DMS 273 (cell line): Measurements from ENCODE around the gene GET4.

Experiments
- DNase-seq: peaks from one replicate; lab custom pipeline; 2025; ENCODE audit not compliant: unreplicated experiment; lab: John Stamatoyannopoulos, UW

Gene GET4

DNA sequence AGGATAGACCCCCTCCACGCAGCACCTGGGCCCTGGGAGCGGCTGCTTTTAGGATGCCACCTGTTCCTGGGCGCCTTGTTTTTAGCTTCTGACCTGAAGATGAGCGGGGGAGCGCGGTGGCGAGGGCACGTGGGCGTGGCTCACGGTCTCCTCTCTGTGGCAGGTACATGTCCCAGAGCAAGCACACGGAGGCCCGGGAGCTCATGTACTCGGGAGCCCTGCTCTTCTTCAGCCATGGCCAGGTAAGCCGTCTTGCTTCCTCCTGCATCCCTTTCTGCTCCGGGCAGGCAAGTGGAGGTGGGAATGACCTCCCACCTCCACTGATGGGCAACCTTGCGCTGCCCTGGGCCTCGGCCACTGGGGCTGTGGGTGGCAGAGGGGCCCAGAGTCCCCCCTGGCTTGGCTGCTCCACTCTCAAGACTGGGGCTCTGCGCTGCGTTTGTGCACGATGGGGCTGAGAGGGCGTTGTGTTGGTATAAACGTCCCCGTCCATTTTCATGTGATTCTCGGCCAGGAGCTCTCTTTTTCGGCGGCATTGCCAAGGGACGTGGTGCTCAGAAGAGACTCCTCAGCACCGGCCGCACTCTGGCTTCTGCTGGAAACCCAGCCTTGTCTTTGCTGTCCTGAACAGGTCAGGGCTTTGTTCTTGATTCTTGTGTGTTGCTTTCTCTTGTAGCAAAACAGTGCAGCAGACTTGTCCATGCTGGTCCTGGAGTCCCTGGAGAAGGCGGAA, 9.7 kb downstream of the GET4 start:
- no peak for DNase-seq

DNA sequence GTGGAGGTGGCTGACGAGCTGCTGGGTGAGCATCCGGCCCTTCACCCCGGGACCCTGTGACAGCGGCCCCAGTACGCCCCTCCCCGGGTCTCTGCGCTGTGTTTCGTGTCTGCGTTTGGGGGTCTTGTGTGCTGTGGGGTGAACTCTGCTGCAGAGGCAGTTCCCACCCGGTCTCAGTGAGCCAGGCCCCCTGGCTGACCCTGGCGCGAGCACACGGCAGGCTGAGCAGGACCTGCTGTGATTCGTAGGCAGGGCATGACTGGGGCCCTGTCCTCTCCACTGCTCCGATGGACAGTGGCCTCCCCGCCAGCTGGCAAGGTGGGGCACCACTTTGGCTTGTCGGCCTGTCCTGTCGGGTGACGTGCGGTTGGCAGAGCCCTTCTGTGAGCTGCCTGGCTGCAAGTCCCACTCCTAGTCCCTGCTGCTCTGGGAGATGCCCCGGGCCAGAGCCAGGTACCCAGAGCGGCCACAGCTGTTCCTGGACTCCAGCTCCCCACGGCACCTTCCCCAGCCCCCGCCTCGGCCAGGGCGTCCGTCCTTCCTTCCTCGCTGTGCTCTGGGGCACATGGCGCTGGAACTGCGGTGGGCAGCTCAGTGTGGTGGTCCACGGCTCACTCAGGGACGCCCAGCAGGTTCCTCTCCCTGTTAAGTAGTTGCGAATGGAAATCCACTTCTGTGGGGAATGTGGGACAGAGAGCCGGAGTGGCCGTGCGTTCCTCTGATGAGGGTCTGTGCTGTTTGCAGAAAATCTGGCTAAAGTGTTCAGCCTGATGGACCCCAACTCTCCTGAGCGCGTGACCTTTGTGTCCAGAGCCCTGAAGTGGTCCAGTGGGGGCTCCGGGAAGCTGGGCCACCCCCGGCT, 10.5 kb downstream of the GET4 start:
- no peak for DNase-seq

DNA sequence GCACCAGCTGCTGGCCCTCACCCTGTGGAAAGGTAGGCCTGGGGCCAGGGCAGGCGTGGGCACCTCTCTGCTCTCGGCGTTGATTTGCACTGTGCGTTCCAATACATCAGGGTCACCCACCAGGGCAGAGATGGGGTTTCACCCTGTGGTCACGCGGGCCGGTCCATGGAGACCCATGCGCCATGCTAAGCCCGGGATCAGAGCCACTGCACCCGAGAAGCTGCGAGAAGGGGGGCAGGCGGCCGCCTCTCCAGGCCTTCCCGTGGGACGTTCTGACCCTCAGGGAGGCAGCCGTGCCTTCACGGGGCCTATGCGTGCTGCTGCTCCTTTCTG, 11.1 kb downstream of the GET4 start:
- DNase-seq, result no peak

DNA sequence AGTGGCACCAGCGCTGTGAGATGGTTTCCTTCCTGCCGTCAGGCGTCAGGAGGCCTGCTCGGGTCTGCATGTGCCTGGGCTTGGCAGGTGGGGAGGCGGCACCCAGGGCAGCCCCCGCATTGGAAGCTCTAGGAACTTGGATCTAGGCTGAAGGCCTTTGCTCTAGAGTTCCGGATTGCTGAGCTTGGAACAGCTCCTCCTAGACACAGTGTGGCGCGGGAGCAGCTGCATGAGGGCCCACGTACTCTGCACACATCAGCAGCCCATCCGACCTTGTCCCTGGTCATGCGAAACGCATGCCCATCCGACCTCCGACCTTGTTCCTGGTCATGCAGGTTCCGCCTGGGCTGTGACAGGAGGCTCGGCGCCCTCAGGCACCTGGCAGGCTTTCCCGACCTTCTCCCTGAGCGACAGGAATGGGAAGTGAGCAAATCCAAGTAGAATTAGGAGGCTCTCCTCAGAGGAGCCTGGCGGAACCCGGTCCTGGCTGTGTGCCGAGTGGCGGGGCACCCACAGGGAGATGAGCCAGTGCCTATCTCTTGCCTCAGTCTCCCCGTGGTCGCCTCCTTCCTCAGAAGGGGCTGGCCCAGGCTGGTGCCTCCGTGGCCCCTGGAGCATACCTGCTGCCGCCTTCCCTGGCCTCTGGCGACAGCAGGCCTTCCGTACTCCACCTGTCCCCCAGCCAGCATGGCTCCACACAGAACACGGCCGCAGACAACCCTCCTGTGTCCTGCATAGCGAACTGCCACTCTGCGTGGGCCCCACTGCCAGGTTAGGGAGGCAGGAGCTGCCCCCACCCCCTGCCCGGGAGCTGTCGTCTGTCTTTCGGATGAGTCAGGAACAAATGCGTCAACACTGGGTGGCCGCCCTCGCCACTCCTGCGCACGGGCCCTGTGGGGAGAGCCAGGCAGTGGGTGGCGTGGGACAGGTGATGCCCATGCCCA, 12.0 kb downstream of the GET4 start:
- no peak for DNase-seq

DNA sequence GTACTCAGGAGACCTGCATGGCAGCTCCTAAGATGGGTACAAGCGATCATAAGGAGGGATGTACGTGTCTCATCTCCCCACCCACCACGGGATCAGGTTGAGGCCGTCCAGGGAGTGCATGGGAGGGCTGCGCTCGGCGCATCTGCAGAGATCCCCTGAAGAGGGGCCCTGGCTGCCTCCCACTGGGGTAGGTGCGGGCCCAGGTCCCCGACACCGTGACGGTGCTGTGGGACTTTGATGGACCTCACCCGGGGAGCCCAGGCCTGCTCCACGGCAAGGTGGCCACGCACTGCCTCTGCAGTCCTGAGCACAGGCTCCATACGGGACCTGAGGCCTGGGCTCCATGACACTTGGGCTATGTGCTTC, 12.7 kb downstream of the GET4 start:
- DNase-seq, result no peak

DNA sequence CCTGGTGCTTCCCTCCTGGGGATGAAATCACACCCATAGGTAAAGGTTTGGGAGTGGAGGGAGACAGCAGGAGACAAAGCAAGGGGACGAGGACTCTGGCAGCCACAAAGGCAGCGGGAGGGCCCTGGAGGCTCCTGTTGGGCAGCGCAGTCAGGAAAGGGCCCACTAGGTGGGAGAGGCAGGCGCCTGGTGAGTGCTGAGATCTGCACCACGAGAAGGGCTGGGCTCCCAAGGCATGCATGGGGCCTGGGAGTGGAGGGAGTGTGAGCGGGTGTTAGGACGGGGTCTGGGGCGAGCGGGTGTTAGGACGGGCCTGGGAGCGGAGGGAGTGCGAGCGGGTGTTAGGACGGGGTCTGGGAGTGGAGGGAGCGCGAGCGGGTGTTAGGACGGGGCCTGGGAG, 13.0 kb downstream of the GET4 start:
- no peak for DNase-seq

DNA sequence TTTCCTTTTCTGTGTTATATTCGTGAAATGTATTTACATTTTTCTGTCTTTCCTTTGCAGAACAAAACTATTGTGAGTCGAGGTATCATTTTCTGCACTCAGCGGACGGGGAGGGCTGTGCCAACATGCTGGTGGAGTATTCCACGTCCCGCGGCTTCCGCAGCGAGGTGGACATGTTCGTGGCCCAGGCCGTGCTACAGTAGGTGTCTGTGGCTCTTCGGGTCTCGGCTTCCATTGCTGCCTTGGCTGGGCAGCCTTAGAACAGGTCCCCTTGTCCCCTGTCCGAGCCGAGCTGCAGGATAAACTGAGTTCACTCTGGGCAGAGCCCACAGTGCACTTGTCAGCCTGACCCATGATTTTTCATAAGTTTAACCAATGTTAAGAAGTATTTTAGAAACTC, 14.5 kb downstream of the GET4 start:
- DNase-seq, result no peak

DNA sequence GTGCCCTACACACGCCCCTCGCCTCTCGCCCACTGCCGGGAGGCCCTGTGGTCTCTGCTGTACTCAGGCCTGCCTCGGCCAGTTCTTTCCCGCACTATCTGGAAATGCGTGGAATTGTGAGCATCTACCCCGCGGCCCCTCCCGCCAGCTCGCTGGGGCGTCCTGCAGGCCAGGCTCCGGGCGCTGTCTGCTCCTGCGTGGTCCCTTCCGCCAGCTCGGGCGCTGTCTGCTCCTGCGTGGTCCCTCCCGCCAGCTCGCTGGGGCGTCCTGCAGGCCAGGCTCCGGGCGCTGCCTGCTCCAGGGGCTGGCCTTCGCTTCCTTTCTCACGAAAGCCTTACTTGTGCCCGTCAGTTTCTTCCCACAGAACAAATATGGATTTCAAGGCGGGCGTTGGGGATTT, 14.9 kb downstream of the GET4 start:
- DNase-seq, result no peak

DNA sequence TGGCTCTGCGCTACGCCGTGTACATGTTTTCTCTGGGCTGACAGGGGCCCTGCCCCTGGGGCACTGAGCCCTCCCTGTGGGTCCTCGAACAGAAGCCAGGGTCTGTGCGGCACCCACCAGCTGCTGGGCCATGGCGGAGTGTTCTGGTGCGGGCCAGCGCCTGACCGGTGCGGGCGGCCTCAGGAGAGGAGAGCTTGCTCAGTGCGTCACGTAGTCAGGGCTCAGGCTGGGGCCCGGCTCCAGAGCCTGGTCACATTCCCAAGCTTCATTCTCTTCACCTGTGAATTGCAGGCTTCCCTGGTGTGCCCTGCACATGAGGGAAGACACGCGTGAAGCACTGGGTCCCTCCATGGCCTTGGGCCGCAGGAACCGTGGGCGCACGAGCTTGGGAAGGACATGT, 15.5 kb downstream of the GET4 start:
- no peak for DNase-seq

DNA sequence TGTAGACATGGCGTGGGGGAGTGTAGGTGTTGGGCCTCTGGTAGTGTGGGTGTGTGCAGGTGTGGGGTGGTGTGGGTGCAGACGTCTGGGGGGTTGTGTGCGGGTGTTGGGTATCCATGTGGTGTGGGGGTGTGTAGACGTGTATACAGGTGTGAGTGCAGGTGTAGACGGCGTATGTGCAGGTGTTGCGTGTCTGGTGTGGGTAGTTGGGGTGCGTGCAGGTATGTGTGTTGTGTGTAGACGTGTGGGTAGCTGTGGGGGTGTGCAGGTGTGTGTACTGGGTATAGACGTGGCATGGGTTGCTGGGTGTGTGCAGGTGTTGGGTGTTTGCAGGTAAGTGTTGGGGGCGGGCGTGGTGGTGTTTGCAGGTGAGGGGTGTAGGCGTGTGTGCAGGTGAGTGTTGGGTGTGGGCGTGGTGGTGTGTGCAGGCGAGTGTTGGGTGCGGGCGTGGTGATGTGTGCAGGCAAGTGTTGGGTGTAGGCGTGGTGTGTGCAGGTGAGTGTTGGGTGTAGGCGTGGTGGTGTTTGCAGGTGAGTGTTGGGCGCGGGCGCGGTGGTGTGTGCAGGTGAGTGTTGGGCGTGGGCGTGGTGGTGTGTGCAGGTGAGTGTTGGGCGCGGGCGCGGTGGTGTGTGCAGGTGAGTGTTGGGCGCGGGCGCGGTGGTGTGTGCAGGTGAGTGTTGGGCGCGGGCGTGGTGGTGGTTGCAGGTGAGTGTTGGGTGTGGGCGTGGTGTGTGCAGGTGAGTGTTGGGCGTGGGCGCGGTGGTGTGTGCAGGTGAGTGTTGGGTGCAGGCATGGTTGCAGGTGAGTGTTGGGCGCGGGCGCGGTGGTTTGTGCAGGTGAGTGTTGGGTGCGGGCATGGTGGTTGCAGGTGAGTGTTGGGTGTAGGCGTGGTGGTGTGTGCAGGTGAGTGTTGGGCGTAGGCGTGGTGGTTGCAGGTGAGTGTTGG, 16.6 kb downstream of the GET4 start:
- no peak for DNase-seq

DNA sequence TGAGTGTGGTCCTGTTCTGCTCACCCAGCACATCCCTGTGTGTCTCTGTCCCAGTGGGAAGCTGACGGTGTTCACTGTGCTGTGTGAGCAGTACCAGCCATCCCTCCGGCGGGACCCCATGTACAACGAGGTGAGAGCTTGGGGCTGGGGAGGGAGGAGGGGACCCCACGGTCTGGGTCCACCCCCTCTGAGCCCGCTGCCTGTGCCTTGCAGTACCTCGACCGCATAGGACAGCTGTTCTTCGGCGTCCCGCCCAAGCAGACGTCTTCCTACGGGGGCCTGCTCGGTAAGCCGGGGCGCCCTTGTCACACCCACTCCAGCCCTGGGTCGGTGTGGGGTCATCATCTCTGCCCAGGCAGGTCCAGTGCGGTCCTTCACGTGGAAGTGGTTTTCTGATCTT, 17.3 kb downstream of the GET4 start:
- DNase-seq, result no peak

DNA sequence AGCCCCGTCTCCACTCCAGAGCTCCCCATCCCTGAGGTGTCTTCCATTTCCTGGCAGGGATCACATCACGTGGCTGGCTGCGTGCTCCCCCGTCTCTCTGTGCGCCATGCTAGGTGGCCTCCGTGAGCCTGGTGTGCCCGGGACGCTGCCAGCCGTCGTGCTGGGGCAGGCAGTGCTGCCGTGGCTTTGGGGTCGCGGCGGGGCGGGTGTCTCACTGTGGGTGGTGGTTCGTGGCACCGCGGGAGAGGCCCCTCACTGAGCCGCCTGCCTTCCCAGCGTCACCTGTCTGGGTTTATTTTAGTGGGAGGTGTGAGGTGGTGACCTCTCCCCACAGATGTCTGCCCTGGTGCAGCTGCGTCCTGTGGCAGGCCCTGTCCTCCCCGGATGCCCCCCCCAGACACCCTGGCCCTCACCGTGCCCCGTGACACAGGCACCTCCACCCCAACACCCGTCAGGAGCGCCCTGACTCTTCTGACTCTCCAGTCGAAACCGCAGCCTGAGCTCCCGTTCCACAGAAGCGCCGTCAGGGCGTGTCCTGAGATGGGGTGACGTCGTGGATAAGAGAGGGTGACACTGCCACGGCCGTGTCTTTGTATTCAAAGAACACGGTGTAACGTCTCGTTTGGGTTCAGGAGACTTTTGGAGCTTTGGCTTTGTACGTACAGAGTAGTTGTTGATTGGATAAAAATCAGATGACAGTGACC, 18.0 kb downstream of the GET4 start:
- no peak for DNase-seq

DNA sequence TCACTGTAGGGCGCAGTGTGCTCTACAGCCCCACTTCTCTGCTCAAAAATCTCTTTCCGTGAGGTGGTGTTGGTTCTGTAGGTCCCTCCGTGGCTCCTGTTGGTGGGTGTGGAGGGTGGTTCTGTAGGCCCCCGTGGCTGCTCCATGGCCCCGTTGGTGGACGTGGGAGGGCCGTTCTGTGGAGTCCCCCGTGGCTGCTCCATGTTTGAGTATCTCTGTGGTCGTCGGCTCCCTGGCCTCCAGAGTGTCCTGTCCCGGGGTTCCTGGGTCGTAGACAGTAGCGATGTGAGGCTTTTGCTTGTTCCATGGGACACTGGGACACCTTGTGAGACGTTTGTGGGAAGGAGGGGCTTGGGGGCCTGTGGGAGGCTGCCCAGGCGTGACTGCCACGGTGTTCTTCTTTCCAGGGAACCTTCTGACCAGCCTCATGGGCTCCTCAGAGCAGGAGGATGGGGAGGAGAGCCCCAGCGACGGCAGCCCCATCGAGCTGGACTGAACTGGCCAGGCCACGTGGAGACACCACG, 18.6 kb downstream of the GET4 start:
- DNase-seq, result no peak

DNA sequence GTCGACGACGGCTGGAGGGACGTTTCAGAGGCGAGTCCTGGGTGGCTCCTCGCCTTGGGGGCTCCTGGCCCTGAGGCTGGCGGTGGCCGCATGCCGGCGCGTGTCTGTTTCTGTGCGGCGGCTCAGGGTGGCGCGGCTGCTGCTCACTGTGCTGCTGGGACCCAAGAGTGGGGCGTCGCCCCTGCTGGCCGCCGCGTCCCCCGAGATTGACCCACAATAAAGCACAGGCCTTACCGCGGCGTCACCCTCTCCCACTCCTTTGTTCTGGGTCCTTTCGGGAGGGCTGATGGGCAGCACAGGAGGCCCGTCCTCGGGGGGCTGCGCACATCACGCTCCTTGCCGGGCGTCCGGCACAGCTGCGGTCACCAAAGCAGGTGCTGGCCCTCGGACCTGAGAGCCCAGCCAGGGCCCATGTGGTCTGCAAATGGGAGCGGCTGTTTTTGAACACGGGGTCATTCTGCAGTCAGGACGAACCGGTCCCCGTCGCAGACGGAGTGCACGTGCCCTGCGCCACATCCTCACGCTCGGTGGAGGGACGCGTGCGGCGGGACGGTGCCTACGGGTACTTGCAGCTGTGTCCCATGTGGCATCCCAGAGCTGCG, 19.2 kb downstream of the GET4 start:
- DNase-seq, result no peak

DNA sequence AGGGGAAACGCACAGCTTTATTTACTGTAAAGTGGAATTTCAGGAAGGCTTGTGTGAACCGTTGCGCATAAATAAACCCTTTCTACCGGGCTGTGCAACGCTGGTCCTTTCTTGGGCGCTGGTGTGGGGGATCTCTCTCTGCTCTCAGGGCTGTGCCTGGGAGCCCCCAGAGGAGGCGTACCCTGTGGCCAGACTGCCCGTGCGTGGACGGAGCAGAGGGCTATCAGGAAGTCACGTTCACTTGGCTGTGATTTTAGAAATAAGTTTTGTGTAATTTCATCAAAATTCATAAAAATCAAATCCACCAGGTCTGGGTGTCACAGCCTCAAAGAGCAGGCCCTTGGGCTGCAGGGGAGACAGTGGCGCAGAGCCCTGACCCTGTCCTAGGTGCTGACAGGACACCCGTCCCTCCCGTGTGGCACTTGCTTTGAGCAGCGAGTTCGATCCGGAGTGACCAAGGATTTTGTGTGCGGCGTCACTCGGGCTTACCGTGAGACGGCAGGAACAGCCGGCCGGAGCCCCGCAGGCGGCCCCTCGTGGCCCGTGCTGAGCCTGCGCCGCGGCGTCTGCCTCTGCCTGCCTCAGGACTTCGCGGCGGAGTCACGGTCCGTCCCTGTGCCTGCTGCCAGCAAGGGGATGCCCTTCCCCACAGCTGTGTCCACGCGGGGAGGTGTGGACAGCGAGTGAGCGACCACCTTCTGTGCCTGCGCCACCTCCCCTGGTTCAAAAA, 20.2 kb downstream of the GET4 start:
- DNase-seq, result no peak

DNA sequence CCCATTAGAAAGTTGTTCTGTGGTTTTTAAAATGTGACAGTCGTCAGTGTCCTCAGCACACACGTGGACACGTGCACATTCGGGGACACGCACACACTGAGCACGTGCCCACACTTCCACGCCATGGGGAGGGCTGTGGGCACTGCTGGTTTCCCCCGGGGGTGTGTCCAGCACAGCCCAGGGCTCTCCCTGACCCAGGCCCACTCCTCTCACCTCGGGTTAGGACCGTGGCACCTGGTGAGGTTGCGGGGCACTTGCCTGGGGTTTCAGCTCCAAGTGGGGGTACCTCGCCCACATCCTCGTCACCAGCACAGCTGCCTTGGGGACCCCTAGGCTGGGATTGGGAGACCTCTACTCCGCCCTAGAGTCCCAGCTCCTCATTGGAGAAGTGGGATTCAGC, 20.7 kb downstream of the GET4 start:
- DNase-seq, result no peak

DNA sequence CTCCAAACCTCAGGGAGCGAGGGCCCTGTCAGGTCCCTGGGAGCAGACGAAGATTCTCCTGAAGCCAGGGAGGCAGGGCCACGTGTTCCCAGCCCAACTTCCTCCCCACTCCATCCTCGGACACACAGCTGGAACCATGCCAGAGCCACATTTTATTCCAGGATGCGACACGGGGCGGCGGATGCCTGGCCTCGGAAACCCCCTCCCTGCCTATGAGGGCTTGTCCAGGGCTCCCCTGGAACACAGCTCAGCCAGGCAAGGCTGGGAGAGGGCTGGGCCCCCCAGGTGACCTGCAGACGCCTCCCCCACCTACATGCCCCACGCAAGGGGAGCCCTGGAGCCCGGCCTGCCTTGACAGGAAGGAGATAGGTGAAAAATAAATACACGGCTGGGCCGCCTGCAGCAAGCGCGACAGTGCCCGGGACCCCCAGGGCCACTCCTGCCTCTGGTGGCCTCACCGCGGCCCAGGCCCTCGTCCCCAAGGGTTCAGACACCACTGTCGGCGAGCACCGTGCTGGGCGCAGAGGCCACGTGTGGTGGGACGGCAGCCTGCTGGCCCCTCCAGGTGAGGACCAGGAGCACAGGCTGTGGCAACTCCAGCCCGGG, 21.5 kb downstream of the GET4 start:
- DNase-seq, result peak; percentile 71

DNA sequence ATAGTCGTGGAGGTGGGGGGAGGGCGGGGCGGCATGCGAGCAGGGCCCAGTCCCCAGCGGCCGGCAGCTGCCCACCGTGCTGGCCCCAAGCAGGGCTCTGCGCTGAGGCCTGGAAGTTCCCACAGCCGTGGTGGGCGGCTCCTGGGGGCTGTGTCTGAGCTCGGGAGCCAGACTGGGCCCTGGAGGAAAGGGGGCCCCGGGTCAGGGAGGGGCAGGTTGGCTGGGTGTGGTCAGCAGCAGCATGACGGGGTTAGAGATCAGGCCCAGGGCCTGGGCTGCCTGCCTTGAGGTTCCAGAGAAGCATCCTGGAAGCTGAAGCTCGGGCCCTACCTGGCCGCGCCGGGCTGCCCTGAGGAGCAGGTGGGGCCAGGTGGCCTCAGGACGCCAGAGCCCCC, 22.1 kb downstream of the GET4 start:
- DNase-seq, result no peak
